A673 (cell line): ENCODE measurements around the gene CCT3.

Experiments used
- CTCF ChIP-seq: fragments of 300-800, 200-600 bp; sonication (generic); conservative IDR thresholded peaks from 2 replicates; pipeline ENCODE4 v1.5.1; 2017; ENCODE audit warnings: low read depth, mild to moderate bottlenecking, antibody characterized with exemption, low read length, moderate library complexity, mixed read lengths
- EZH2 ChIP-seq: fragments of 200-600 bp; sonication (generic); IDR thresholded peaks from 2 replicates; pipeline ENCODE4 v1.6.1; 2017; ENCODE audit warnings: borderline replicate concordance, low read depth, mild to moderate bottlenecking, mixed read lengths, antibody characterized with exemption, low read length; ENCODE audit not compliant: poor library complexity, severe bottlenecking

- no peak for TF ChIP-seq CTCF
- TF ChIP-seq EZH2, result no peak
Observed at GRCh38 chr1:156270314-156270713, 67.8 kb downstream of the CCT3 start.
